ENCODE data around the gene ENDOV.
"Not testable (repeated sequence)": the region's sequence is repeated elsewhere in the genome, so short reads cannot be mapped to it uniquely, and the experiment has no call there.

Gene ENDOV

GRCh38 chr17:80388175-80388574 is 26.8 kb upstream of the ENDOV start:
- DNase-seq (ENCODE audit: low read depth in 2 of 2, low spot score in 1 of 2) = no peak

GRCh38 chr17:80388601-80389000 is 26.4 kb upstream of the ENDOV start:
- DNase-seq (ENCODE audit: low read depth in 2 of 2, low spot score in 1 of 2) = no peak

- no peak for DNase-seq (ENCODE audit: low read depth in 2 of 2, low spot score in 1 of 2)
Observed at GRCh38 chr17:80389011-80389995, 25.7 kb upstream of the ENDOV start.

GRCh38 chr17:80393241-80393890 is 21.6 kb upstream of the ENDOV start:
- no peak for DNase-seq (ENCODE audit: low read depth in 2 of 2, low spot score in 1 of 2)

- DNase-seq (ENCODE audit: low read depth in 2 of 2, low spot score in 1 of 2) = no peak
Observed at GRCh38 chr17:80393961-80394360, 21.0 kb upstream of the ENDOV start.

- DNase-seq (ENCODE audit: low read depth in 2 of 2, low spot score in 1 of 2) = no peak
Observed at GRCh38 chr17:80394629-80395216, 20.2 kb upstream of the ENDOV start.

- DNase-seq (ENCODE audit: low read depth in 2 of 2, low spot score in 1 of 2) = no peak
Observed at GRCh38 chr17:80395402-80396151, 19.4 kb upstream of the ENDOV start.

- DNase-seq (ENCODE audit: low read depth in 2 of 2, low spot score in 1 of 2) = no peak
Observed at GRCh38 chr17:80396157-80397033, 18.6 kb upstream of the ENDOV start.

- no peak for DNase-seq (ENCODE audit: low read depth in 2 of 2, low spot score in 1 of 2)
Observed at GRCh38 chr17:80397034-80397387, 18.0 kb upstream of the ENDOV start.

GRCh38 chr17:80397686-80398085 is 17.3 kb upstream of the ENDOV start:
- no peak for DNase-seq (ENCODE audit: low read depth in 2 of 2, low spot score in 1 of 2)

GRCh38 chr17:80401086-80401485 is 13.9 kb upstream of the ENDOV start:
- DNase-seq (ENCODE audit: low read depth in 2 of 2, low spot score in 1 of 2) = not testable (repeated sequence)

GRCh38 chr17:80402102-80402501 is 12.9 kb upstream of the ENDOV start:
- not testable (repeated sequence) for DNase-seq (ENCODE audit: low read depth in 2 of 2, low spot score in 1 of 2)

- no peak for DNase-seq (ENCODE audit: low read depth in 2 of 2, low spot score in 1 of 2)
Observed at GRCh38 chr17:80402959-80403358, 12.0 kb upstream of the ENDOV start.

GRCh38 chr17:80406146-80406545 is 8.8 kb upstream of the ENDOV start:
- no peak for DNase-seq (ENCODE audit: low read depth in 2 of 2, low spot score in 1 of 2)

GRCh38 chr17:80407917-80408316 is 7.0 kb upstream of the ENDOV start:
- DNase-seq (ENCODE audit: low read depth in 2 of 2, low spot score in 1 of 2) = not testable (repeated sequence)

- no peak for DNase-seq (ENCODE audit: low read depth in 2 of 2, low spot score in 1 of 2)
Observed at GRCh38 chr17:80408872-80409271, 6.1 kb upstream of the ENDOV start.

GRCh38 chr17:80409626-80410025 is 5.3 kb upstream of the ENDOV start:
- no peak for DNase-seq (ENCODE audit: low read depth in 2 of 2, low spot score in 1 of 2)

GRCh38 chr17:80410441-80411087 is 4.4 kb upstream of the ENDOV start:
- DNase-seq (ENCODE audit: low read depth in 2 of 2, low spot score in 1 of 2) = not testable (repeated sequence)

GRCh38 chr17:80413771-80414507 is 1.0 kb upstream of the ENDOV start:
- DNase-seq (ENCODE audit: low read depth in 2 of 2, low spot score in 1 of 2) = no peak

Measured in stimulated activated CD8-positive, alpha-beta memory T cell treated with anti-CD3 and anti-CD28 coated beads, Interleukin-4, amount 100 ng/mL, for 4 hours (primary cell).